Muscle layer of colon (tissue), 2 donors: ENCODE measurements around the gene MYEF2.

Source experiments
- H3K27ac ChIP-seq: one replicate; pipeline ENCODE4 v1.7.0; 2013; ENCODE audit warnings: low read depth, mild to moderate bottlenecking, low read length, moderate library complexity
- H3K27me3 ChIP-seq, 2 donors: one replicate each; pipeline ENCODE4 v1.7.0; 2013; ENCODE audit warnings: low read length in 2 of 2, mild to moderate bottlenecking in 2 of 2; ENCODE audit not compliant: insufficient read depth in 2 of 2, control insufficient read depth in 1 of 2
- H3K36me3 ChIP-seq: one replicate; pipeline ENCODE4 v1.7.0; 2013; ENCODE audit warnings: mild to moderate bottlenecking, low read length; ENCODE audit not compliant: insufficient read depth
- H3K4me1 ChIP-seq: one replicate; pipeline ENCODE4 v1.7.0; 2013; ENCODE audit warnings: mild to moderate bottlenecking, low read length; ENCODE audit not compliant: insufficient read depth
- H3K4me3 ChIP-seq, 2 donors: one replicate each; pipeline ENCODE4 v1.7.0; 2013; ENCODE audit warnings: low read length in 2 of 2, low read depth in 1 of 2, mild to moderate bottlenecking in 1 of 2, moderate library complexity in 1 of 2
- H3K9ac ChIP-seq: one replicate; pipeline ENCODE4 v1.7.0; 2013; ENCODE audit warnings: low read length
- H3K9me3 ChIP-seq: one replicate; pipeline ENCODE4 v1.7.0; 2013; ENCODE audit warnings: mild to moderate bottlenecking, low read length
- donor health status: abdominal sarcoma.
- donor health status: Adenocarcinoma of cecum.

The MYEF2 gene

DNA sequence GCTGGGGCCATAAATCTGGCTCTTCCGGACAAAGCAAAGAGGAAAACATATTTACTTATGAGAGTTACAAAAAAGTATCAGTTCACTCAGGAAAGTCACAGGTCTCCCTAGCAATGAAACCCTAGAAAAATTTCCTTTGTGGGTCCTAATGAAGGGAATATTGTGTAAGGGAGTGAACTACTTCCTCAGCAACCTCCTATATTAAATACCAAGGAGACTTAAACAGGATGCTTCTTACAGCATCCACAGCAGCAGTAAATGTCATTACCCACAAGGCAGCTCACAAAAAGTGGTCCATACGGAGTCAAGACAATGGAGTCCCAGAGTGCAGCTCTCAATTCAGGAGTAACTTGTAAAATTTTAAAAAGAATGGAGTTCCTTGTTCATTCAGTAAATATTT lies 72.2 kb downstream of the MYEF2 start:
- Histone ChIP-seq H3K4me1 (no peaks in the 10 kb centered on the region), H3K9me3 (no peaks in the 10 kb centered on the region), H3K9ac (no peak overlapping the region), H3K27ac (no peak overlapping the region), H3K36me3 (no peaks in the 10 kb centered on the region), H3K27me3 (no peaks in the 10 kb centered on the region), H3K4me3 (no peak overlapping the region)

DNA sequence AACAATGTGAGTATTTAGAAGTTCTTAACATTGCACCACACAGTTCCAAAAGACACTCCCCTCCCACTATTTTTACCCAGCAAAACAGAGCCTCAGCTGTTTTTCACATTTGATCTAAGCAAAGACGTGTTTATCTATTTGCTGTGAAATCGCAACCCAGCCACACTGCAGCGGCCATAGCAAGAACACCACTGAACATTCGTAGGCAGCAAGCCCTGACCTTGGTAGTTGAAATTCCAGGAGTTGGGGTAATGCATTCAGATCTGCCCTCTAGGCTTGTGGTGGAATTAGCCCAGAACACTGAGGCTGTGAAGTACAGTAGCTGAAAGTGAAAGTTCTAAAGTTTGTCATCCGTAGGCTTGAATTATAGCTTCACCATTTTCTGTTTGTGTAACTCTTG lies 74.4 kb downstream of the MYEF2 start:
- Histone ChIP-seq H3K27me3 (no peaks in the 10 kb centered on the region), H3K36me3 (no peaks in the 10 kb centered on the region), H3K9ac (no peak overlapping the region), H3K4me1 (no peaks in the 10 kb centered on the region), H3K4me3 (no peak overlapping the region), H3K27ac (no peak overlapping the region), H3K9me3 (no peaks in the 10 kb centered on the region)

DNA sequence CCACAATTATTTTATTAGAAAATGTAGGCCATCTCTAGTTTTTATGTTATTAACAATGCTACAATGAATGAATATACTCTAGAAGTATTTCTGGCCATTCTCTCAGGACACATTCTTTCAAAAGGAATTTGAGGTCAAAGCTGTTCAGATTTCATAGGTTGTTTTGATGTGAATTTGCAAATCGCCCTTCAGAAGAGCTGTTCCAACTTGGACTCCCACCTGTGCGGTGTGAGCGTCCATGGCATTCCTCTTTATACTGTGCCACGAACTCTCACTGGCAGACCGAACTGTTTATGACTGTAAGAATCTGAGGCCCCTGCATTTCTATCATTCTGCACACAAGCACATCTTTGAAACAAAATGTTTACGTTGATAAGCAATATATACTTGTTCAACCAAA lies 75.9 kb downstream of the MYEF2 start:
- Histone ChIP-seq H3K4me3 (no peak overlapping the region), H3K27ac (no peak overlapping the region), H3K4me1 (no peaks in the 10 kb centered on the region), H3K9ac (no peak overlapping the region), H3K36me3 (no peaks in the 10 kb centered on the region), H3K9me3 (no peaks in the 10 kb centered on the region), H3K27me3 (no peaks in the 10 kb centered on the region)

DNA sequence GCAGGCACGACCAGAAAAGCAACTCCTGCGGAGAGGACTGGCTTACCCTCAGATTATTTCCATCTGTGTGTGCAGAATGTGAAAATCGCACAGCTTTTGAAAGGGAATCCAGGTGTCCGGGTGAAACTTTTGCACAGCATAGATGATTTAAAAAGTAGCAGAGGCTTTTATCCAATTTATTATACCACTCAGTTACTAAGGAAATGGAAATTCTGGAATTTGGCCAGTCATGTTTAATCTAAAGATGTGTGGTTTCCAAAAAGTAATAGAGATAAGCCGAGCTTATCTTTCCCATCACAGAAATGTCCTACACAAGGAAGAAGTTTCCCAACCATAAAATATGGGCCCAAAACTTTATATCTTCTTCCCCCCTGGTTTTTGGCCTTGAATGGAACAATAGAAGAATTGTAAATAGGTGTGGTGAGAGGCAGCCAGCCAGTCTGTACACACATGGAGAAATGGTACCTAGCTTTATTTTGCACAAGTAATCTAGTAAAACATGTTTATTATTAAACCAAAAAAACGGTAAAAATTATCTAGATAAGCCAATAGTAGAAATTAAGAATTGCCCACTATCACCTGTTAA lies 76.6 kb downstream of the MYEF2 start:
- no peaks in the 10 kb centered on the region for H3K27me3 ChIP-seq
- H3K4me3 ChIP-seq: no peak overlapping the region
- H3K27ac ChIP-seq: no peak overlapping the region
- no peaks in the 10 kb centered on the region for H3K4me1 ChIP-seq
- no peak overlapping the region for H3K9ac ChIP-seq
- no peaks in the 10 kb centered on the region for H3K36me3 ChIP-seq
- no peaks in the 10 kb centered on the region for H3K9me3 ChIP-seq

DNA sequence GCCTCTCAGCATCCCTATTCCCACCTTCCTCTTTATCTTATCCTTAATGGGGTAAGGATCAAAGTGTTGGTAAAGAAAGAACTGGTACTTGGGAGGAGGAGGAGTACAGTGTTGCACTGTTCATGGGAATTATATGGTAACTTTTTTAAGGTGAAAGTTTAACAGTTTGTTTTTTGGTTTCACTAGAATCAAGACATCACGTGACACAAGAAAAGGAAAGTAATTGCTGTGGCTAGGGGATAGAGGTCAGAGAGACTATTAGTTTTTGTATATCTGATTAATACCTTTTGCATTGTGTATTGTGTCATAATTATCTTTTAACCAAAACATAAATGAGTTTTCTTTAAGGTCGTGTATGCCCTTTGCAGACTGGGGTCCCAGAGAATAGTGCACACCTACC lies 80.8 kb downstream of the MYEF2 start:
- H3K9me3 ChIP-seq: no peaks in the 10 kb centered on the region
- H3K4me1 ChIP-seq: no peaks in the 10 kb centered on the region
- no peak overlapping the region for H3K4me3 ChIP-seq
- H3K27ac ChIP-seq: no peak overlapping the region
- no peaks in the 10 kb centered on the region for H3K36me3 ChIP-seq
- no peaks in the 10 kb centered on the region for H3K27me3 ChIP-seq
- H3K9ac ChIP-seq: no peak overlapping the region

DNA sequence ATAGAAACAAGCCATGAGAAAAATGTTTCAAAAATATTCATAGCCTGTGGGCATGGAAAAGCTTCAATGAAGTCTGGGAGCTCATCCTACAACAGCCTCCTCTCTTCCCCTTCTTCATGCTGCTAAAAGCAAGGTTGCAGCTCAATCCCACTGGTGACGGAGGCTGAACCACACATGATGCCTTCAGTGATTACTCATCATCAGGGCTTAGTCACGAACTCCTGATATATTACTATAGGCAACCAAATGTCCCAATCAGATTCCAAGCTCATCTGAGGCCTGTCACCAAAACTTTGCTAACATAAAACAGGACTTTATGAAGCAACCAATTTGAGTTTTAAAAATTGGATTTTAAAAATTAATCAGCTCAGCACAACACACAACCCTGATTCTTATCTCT lies 81.3 kb downstream of the MYEF2 start:
- no peaks in the 10 kb centered on the region for H3K9me3 ChIP-seq

DNA sequence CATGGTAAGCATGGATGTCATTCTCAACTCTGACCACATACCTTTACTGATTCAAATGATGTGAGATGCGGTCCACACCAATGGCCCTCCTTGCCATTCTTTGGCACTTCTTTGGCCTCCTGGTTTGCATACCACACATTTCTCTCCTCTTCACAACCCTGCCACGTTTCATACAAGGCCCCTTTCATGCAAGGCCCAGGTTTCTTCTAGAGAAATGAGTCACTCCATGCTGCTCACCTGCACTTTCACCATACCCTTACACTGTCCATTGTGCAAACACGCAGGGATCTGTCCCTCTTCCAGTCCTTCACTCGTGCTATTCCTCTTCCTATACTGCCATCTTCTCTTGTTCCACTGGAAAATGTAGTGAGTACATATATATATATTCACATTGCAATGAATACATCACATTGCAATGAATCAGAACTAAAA lies 81.7 kb downstream of the MYEF2 start:
- H3K9me3 ChIP-seq: no peaks in the 10 kb centered on the region
- H3K4me1 ChIP-seq: no peaks in the 10 kb centered on the region
- no peak overlapping the region for H3K4me3 ChIP-seq
- no peak overlapping the region for H3K27ac ChIP-seq
- no peaks in the 10 kb centered on the region for H3K27me3 ChIP-seq
- H3K36me3 ChIP-seq: no peaks in the 10 kb centered on the region
- no peak overlapping the region for H3K9ac ChIP-seq

More for the DNA sequence above, 81.3 kb downstream of the MYEF2 start:
- Histone ChIP-seq H3K4me1 (no peaks in the 10 kb centered on the region), H3K27me3 (no peaks in the 10 kb centered on the region), H3K4me3 (no peak overlapping the region), H3K9ac (no peak overlapping the region), H3K36me3 (no peaks in the 10 kb centered on the region), H3K27ac (no peak overlapping the region)

DNA sequence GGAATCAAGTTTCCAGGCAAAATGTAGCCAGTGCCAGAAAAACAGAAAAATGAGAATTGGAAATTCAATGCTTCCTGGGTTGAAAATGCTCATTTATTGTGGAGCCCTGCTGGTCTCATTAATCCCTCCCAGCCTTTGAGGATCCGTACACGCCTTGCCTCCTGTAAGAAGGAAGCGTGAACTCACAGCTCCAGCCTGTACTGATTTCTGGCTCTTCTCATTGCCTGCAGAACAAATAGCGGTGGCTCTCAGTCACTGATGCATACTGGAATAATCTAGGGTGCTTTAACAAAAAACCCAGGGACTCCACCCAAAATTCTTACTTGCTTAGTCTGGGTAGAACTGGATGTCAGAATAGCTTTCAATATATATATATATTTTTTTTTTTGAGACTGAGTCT lies 86.6 kb downstream of the MYEF2 start:
- Histone ChIP-seq H3K9me3 (no peaks in the 10 kb centered on the region), H3K36me3 (no peaks in the 10 kb centered on the region), H3K4me1 (no peaks in the 10 kb centered on the region), H3K4me3 (no peak overlapping the region), H3K27me3 (no peaks in the 10 kb centered on the region), H3K9ac (no peak overlapping the region), H3K27ac (no peak overlapping the region)

DNA sequence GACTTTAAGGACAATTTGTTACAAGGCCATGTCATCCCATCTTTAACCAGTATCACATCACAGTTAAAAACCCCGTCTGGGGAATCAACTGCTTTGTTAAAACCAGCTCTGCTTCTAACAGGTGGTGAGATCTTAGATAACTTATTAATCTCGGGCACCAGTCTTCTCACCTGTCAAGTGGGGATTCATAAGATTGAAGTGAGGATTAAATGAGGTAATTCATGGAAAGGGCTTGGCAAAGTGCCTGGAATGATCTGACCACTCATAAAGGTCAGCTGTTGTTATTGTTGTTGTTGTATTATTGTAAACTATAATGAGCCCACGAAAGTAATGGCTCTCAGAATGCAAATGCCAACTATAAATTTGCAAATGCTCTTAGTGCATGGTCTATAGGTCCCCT lies 87.4 kb downstream of the MYEF2 start:
- Histone ChIP-seq H3K9ac (no peak overlapping the region), H3K27ac (no peak overlapping the region), H3K4me1 (no peaks in the 10 kb centered on the region), H3K36me3 (no peaks in the 10 kb centered on the region), H3K27me3 (no peaks in the 10 kb centered on the region), H3K9me3 (no peaks in the 10 kb centered on the region), H3K4me3 (no peak overlapping the region)

DNA sequence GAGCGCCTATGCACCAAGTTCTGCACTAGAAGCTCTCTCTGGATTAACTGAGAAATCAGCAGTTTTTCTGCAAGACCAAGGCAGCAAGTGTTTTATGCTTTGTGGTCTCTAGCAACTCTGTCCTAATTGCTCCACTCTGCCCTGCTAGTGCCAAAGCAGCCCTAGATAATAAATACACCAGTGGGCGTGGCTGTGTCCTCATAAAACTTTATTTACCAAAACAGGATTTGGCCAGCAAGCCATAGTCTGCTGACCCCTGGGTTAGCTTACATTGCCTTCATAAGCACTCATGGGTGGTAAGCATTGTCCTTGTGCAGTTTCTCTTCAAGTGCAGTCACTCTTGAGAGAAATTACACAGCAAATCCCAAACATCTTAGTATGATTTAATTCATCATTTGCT lies 88.0 kb downstream of the MYEF2 start:
- no peaks in the 10 kb centered on the region for H3K36me3 ChIP-seq
- H3K4me1 ChIP-seq: no peaks in the 10 kb centered on the region
- no peak overlapping the region for H3K4me3 ChIP-seq
- no peaks in the 10 kb centered on the region for H3K9me3 ChIP-seq
- H3K27ac ChIP-seq: no peak overlapping the region
- H3K9ac ChIP-seq: no peak overlapping the region
- no peaks in the 10 kb centered on the region for H3K27me3 ChIP-seq

DNA sequence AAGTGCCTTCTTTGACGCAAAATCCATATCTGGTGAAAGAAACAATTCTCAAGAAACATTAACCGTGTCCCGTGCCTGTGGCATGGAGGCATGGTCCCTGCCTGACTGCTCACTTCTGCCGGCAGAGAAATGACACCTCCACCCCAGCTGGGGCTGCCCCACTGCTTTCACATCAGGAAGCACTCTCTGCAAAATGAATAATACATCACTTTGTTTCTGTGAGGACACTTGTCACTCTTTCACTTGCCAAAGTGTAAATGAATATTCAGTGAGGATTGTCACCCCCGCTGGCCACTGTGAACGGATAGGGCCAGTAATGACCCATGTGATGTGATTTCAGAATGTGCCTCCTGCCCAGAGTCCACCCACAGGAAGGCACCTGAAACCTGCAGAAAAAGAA lies 88.4 kb downstream of the MYEF2 start:
- Histone ChIP-seq H3K4me3 (no peak overlapping the region), H3K9me3 (no peaks in the 10 kb centered on the region), H3K4me1 (no peaks in the 10 kb centered on the region), H3K27me3 (no peaks in the 10 kb centered on the region), H3K27ac (no peak overlapping the region), H3K36me3 (no peaks in the 10 kb centered on the region), H3K9ac (no peak overlapping the region)

DNA sequence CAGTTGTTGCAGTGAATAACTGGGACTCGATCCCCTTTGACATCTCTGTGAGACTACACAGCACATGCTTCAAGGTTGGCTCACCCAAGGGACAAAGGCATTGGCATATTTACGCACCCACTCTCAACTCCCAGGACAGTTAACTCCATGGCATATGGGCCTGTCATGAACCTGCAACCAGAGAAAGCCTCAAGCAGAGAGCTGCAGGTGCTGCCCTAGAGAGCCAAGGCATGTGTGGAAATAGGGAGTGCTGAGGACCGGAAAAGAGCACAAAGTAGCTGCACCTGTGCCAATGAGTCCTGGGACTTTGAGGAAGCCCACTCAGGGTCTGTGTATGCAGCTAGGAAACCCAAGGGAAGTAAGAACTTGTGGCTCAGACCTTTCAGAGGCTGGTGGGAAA lies 90.3 kb downstream of the MYEF2 start:
- H3K4me1 ChIP-seq: no peaks in the 10 kb centered on the region
- no peaks in the 10 kb centered on the region for H3K9me3 ChIP-seq
- H3K9ac ChIP-seq: no peak overlapping the region
- H3K4me3 ChIP-seq: no peak overlapping the region
- H3K27ac ChIP-seq: no peak overlapping the region
- no peaks in the 10 kb centered on the region for H3K36me3 ChIP-seq
- no peaks in the 10 kb centered on the region for H3K27me3 ChIP-seq
